Peyer's patch (tissue), 4 donors: Measurements from ENCODE around the gene DAAM2. TPM values are rescaled to one million over a fixed set of nuclear protein-coding genes. Genes with fewer than 3 reads are reported as not detected.

Experiments
- DNase-seq, 3 donors: peaks; one replicate each; pipeline ENCODE4 v3.0.0-alpha.2; 2017 to 2019
- H3K27ac ChIP-seq, 4 donors: fragments of 200-600 bp; sonication (generic); one replicate each; pipeline ENCODE4 v1.5.1; 2016 to 2019
- H3K27me3 ChIP-seq, 2 donors: fragments of 200-600 bp; sonication (generic); one replicate each; pipeline ENCODE4 v1.5.1; 2019
- H3K36me3 ChIP-seq, 3 donors: fragments of 200-600 bp; sonication (generic); one replicate each; pipeline ENCODE4 v1.5.1; 2016 to 2019
- H3K4me1 ChIP-seq, 4 donors: fragments of 200-600 bp; sonication (generic); one replicate each; pipeline ENCODE4 v1.5.1; 2016 to 2019
- H3K4me3 ChIP-seq, 4 donors: fragments of 200-600 bp; sonication (generic); 1 replicate in 3 of 4; 2 replicates in 1 of 4; pipeline ENCODE4 v1.5.1; 2016 to 2019; ENCODE audit warnings: mild to moderate bottlenecking in 1 of 4
- H3K9me3 ChIP-seq, 4 donors: fragments of 200-600 bp; sonication (generic); one replicate each; pipeline ENCODE4 v1.5.1; 2016 to 2019; ENCODE audit warnings: mild to moderate bottlenecking in 1 of 4
- CTCF ChIP-seq, 6 experiments: fragments of 450-650 bp in 4 of 6; fragments of 200-600 bp in 2 of 6; sonication (generic) in 1 of 6; IDR thresholded peaks; one replicate each; pipeline ENCODE4 v1.5.1; 2017 to 2019; ENCODE audit warnings: antibody characterized with exemption in 6 of 6, mild to moderate bottlenecking in 3 of 6, moderate library complexity in 1 of 6
- POLR2A ChIP-seq, 2 donors: fragments of 450-650 bp; IDR thresholded peaks; one replicate each; pipeline ENCODE4 v1.5.1; 2017; ENCODE audit warnings: antibody characterized with exemption in 2 of 2, mild to moderate bottlenecking in 2 of 2, moderate library complexity in 2 of 2
- total RNA-seq, 4 donors: library from RNA; depleted of rRNA; stranded (reverse); fragments of >200 nt; gene quantifications; one replicate each; pipeline ENCODE4 v1.1.0, GENCODE V29; 2016

The DAAM2 gene
- total RNA-seq, 4 donors from 2014 or later, result 8.8 to 178 (median 22.5) TPM

GRCh38 chr6:39873439-39873838 is 81.3 kb downstream of the DAAM2 start:
- Histone ChIP-seq H3K9me3 (no peaks in the 10 kb centered on the region), H3K27ac (no peak overlapping the region), H3K4me3 (no peak overlapping the region), H3K27me3 (no peaks in the 10 kb centered on the region), H3K4me1 (no peaks in the 10 kb centered on the region), H3K36me3 (peaks cover 0 to 27% (median 0%) of the 10 kb centered on the region in 3 donors)
- TF ChIP-seq CTCF (IDR thresholded peaks at IDR 0.05), result no peak
- no peak for TF ChIP-seq POLR2A (IDR thresholded peaks at IDR 0.05)
- no peak for DNase-seq

- H3K4me3 ChIP-seq, result no peak overlapping the region
- no peak for DNase-seq
- peaks cover 0 to 26% (median 0%) of the 10 kb centered on the region in 3 donors for H3K36me3 ChIP-seq
- H3K27me3 ChIP-seq, result no peaks in the 10 kb centered on the region
- no peak for TF ChIP-seq POLR2A (IDR thresholded peaks at IDR 0.05)
- no peak for TF ChIP-seq CTCF (IDR thresholded peaks at IDR 0.05)
- H3K9me3 ChIP-seq, result no peaks in the 10 kb centered on the region
- no peaks in the 10 kb centered on the region for H3K4me1 ChIP-seq
- H3K27ac ChIP-seq, result no peak overlapping the region
Observed at GRCh38 chr6:39876111-39876510, 83.9 kb downstream of the DAAM2 start.

- Histone ChIP-seq H3K4me3 (no peak overlapping the region), H3K27me3 (no peaks in the 10 kb centered on the region), H3K9me3 (no peaks in the 10 kb centered on the region), H3K36me3 (peaks cover 0 to 19% (median 0%) of the 10 kb centered on the region in 3 donors), H3K4me1 (peaks cover 0 to under 1% (median 0%) of the 10 kb centered on the region in 4 donors), H3K27ac (no peak overlapping the region)
- no peak for TF ChIP-seq CTCF (IDR thresholded peaks at IDR 0.05)
- no peak for DNase-seq
Observed at GRCh38 chr6:39876826-39877225, 84.7 kb downstream of the DAAM2 start.

GRCh38 chr6:39879535-39879934 is 87.4 kb downstream of the DAAM2 start:
- TF ChIP-seq CTCF (IDR thresholded peaks at IDR 0.05), result no peak
- no peak for TF ChIP-seq POLR2A (IDR thresholded peaks at IDR 0.05)
- Histone ChIP-seq H3K27me3 (no peaks in the 10 kb centered on the region), H3K4me1 (peaks cover 0 to 10% (median 0%) of the 10 kb centered on the region in 4 donors), H3K27ac (no peak overlapping the region), H3K9me3 (no peaks in the 10 kb centered on the region), H3K4me3 (no peak overlapping the region), H3K36me3 (peaks cover 0 to 9% (median 0%) of the 10 kb centered on the region in 3 donors)
- DNase-seq, result no peak

- no peak for TF ChIP-seq CTCF (IDR thresholded peaks at IDR 0.05)
- TF ChIP-seq POLR2A (IDR thresholded peaks at IDR 0.05), result no peak
- Histone ChIP-seq H3K27me3 (no peaks in the 10 kb centered on the region), H3K9me3 (no peaks in the 10 kb centered on the region), H3K36me3 (peaks cover 0 to 9% (median 0%) of the 10 kb centered on the region in 3 donors), H3K4me3 (no peak overlapping the region), H3K4me1 (peaks cover 0 to 10% (median 0%) of the 10 kb centered on the region in 4 donors), H3K27ac (no peak overlapping the region)
- DNase-seq, result no peak
Observed at GRCh38 chr6:39880594-39880993, 88.4 kb downstream of the DAAM2 start.
